H1 (cell line): Measurements from ENCODE around the gene TMA7. TPM values are rescaled to one million over a fixed set of nuclear protein-coding genes. Genes with fewer than 3 reads are reported as not detected.
A peak's percentile ranks its signal among the peaks of the same experiment; 100 is the strongest.

ENCODE experiments used
- ATF3 ChIP-seq: IDR thresholded peaks from 2 replicates; pipeline ENCODE4 v1.6.1; 2011; ENCODE audit warnings: low read depth, mild to moderate bottlenecking, low read length; ENCODE audit not compliant: insufficient read depth
- BRCA1 ChIP-seq: IDR thresholded peaks from 2 replicates; pipeline ENCODE4 v1.6.1; 2012; ENCODE audit warnings: low read depth, low read length, improper control_type of control experiment
- CHD1 ChIP-seq: IDR thresholded peaks from 2 replicates; pipeline ENCODE4 v1.6.1; 2012; ENCODE audit warnings: low read depth, low read length, improper control_type of control experiment
- EGR1 ChIP-seq: IDR thresholded peaks from 2 replicates; pipeline ENCODE4 v1.6.1; 2011; ENCODE audit warnings: low read depth, low read length, borderline replicate concordance
- EP300 ChIP-seq, 2 experiments: IDR thresholded peaks; 1 replicate in 1 of 2; 2 replicates in 1 of 2; pipeline ENCODE4 v1.6.1; 2011 to 2012; ENCODE audit warnings: low read depth in 2 of 2, low read length in 2 of 2, mild to moderate bottlenecking in 2 of 2, borderline replicate concordance in 1 of 2, inconsistent platforms in 1 of 2, moderate library complexity in 1 of 2
- FOSL1 ChIP-seq: IDR thresholded peaks from 2 replicates; pipeline ENCODE4 v1.6.1; 2011; ENCODE audit warnings: mild to moderate bottlenecking, low read depth, low read length, moderate library complexity; ENCODE audit not compliant: insufficient read depth
- GABPA ChIP-seq: IDR thresholded peaks from 2 replicates; pipeline ENCODE4 v1.6.1; 2011; ENCODE audit warnings: mild to moderate bottlenecking, low read length, moderate library complexity, borderline replicate concordance; ENCODE audit not compliant: insufficient read depth
- GTF2F1 ChIP-seq: IDR thresholded peaks from 2 replicates; pipeline ENCODE4 v1.6.1; 2012; ENCODE audit warnings: low read depth, low read length, improper control_type of control experiment, borderline replicate concordance
- HDAC6 ChIP-seq: IDR thresholded peaks from one replicate; pipeline ENCODE4 v1.7.1; 2012; ENCODE audit warnings: low read depth, mild to moderate bottlenecking, inconsistent platforms, low read length, moderate library complexity
- JUND ChIP-seq: IDR thresholded peaks from 2 replicates; pipeline ENCODE4 v1.6.1; 2011; ENCODE audit warnings: mild to moderate bottlenecking, improper control_type of control experiment, low read length
- MAFK ChIP-seq: IDR thresholded peaks from 2 replicates; pipeline ENCODE4 v1.6.1; 2012; ENCODE audit warnings: low read depth, mild to moderate bottlenecking, improper control_type of control experiment, low read length
- NANOG ChIP-seq: IDR thresholded peaks from 2 replicates; pipeline ENCODE4 v1.6.1; 2011; ENCODE audit warnings: low read length, low read depth, mild to moderate bottlenecking, inconsistent platforms; ENCODE audit not compliant: insufficient read depth, poor library complexity, severe bottlenecking
- POU5F1 ChIP-seq: IDR thresholded peaks from 2 replicates; pipeline ENCODE4 v1.6.1; 2011; ENCODE audit warnings: low read depth, mild to moderate bottlenecking, low read length, moderate library complexity
- RXRA ChIP-seq: IDR thresholded peaks from 2 replicates; pipeline ENCODE4 v1.6.1; 2011; ENCODE audit warnings: low read depth, mild to moderate bottlenecking, low read length, moderate library complexity; ENCODE audit not compliant: insufficient read depth
- SAP30 ChIP-seq: fragments of 300-600 bp; sonication (generic); IDR thresholded peaks from 2 replicates; pipeline ENCODE4 v1.7.1; 2012; ENCODE audit warnings: low read length, moderate library complexity, mild to moderate bottlenecking, inconsistent platforms; ENCODE audit not compliant: insufficient read depth, insufficient replicate concordance
- SIN3A ChIP-seq, 2 experiments: IDR thresholded peaks in 1 of 2; conservative IDR thresholded peaks in 1 of 2; 2 replicates each; pipeline ENCODE4 v1.6.1; 2011 to 2012; ENCODE audit warnings: low read length in 2 of 2, improper control_type of control experiment in 1 of 2, low read depth in 1 of 2, mild to moderate bottlenecking in 1 of 2
- SP1 ChIP-seq: IDR thresholded peaks from 2 replicates; pipeline ENCODE4 v1.6.1; 2011; ENCODE audit warnings: low read depth, low read length
- SP4 ChIP-seq: IDR thresholded peaks from 2 replicates; pipeline ENCODE4 v1.6.1; 2012; ENCODE audit warnings: low read length, inconsistent platforms
- SUZ12 ChIP-seq: fragments of 200-600 bp; sonication (generic); IDR thresholded peaks from 2 replicates; pipeline ENCODE4 v1.6.1; 2012; ENCODE audit warnings: mild to moderate bottlenecking, inconsistent platforms, low read length, moderate library complexity, mixed read lengths
- TCF12 ChIP-seq: IDR thresholded peaks from 2 replicates; pipeline ENCODE4 v1.6.1; 2011; ENCODE audit warnings: low read depth, mild to moderate bottlenecking, low read length
- YY1 ChIP-seq: IDR thresholded peaks from 2 replicates; pipeline ENCODE4 v1.6.1; 2011; ENCODE audit warnings: low read depth, mild to moderate bottlenecking, low read length
- ZNF274 ChIP-seq: IDR thresholded peaks from 2 replicates; pipeline ENCODE4 v1.7.0; 2012; ENCODE audit warnings: low read length, borderline replicate concordance; ENCODE audit errors: extremely low read depth
- polyA plus RNA-seq, 7 experiments: library from polyadenylated mRNA; depleted of rRNA in 3 of 7; stranded (reverse) in 5 of 7; unstranded in 2 of 7; fragments of >200 nt in 5 of 7; fragments of 200-250 nt in 2 of 7; gene quantifications; 1 replicate in 5 of 7; 2 replicates in 1 of 7; 4 replicates in 1 of 7; pipeline versions ENCODE4 v1.2.1 to v1.2.3, GENCODE V29; 2011 to 2013; ENCODE audit warnings: missing spikeins in 2 of 7, mixed read lengths in 2 of 7
- total RNA-seq: library from RNA; stranded (reverse); fragmentation: NEBNext Ultra II Directional; extraction: Animal tissue kit (Norgen Biotek cat#: 25700); gene quantifications from 2 replicates; pipeline ENCODE4 v1.2.1, GENCODE V29; 2021

TMA7 gene
- total and polyA plus RNA-seq, 2 of the 8 experiments (the other 6 are each of a cell fraction or from before 2014, with no cell fraction given): 138 to 305 TPM

GRCh38 chr3:48429960-48430707, 9.9 kb upstream of the TMA7 start, which contains the start of gene PLXNB1 (continued):
- no peak for TF ChIP-seq ZNF274
- TF ChIP-seq MAFK: no peak
- no peak for TF ChIP-seq FOSL1
- TF ChIP-seq TCF12: no peak
- peak in 1 of 2 experiments; percentile 45; a peak in 1 of 3 replicates for TF ChIP-seq EP300 (IDR thresholded peaks at IDR 0.05; ENCODE audit: borderline replicate concordance in 1 of 2, low read depth in 2 of 2, low read length in 2 of 2)
- no peak for TF ChIP-seq SUZ12
- TF ChIP-seq ATF3: no peak
- TF ChIP-seq NANOG: no peak
- TF ChIP-seq SAP30: peak; percentile 74
- no peak for TF ChIP-seq CHD1
- no peak for TF ChIP-seq EGR1
- TF ChIP-seq SP4: no peak
- TF ChIP-seq GTF2F1: no peak
- no peak for TF ChIP-seq GABPA
- TF ChIP-seq POU5F1: no peak
- TF ChIP-seq JUND: peak; percentile 7; the same call in 1 of the 2 replicates
- no peak for TF ChIP-seq RXRA
- TF ChIP-seq BRCA1: no peak
- TF ChIP-seq HDAC6: no peak
- peak; percentile 38; the same call in 1 of the 2 replicates for TF ChIP-seq SP1
- peak in 1 of 2 experiments; percentile 53; a peak in 1 of 4 replicates for TF ChIP-seq SIN3A (conservative IDR thresholded peaks at IDR 0.05 in 1 of 2, IDR thresholded peaks at IDR 0.05 in 1 of 2; ENCODE audit: low read depth in 1 of 2, low read length in 2 of 2)
- no peak for TF ChIP-seq YY1
